ENCODE results near the gene JMJD6.

GRCh38 chr17:76715496-76715830 is 10.9 kb downstream of the JMJD6 start:
- TF ChIP-seq, protein P1, sequence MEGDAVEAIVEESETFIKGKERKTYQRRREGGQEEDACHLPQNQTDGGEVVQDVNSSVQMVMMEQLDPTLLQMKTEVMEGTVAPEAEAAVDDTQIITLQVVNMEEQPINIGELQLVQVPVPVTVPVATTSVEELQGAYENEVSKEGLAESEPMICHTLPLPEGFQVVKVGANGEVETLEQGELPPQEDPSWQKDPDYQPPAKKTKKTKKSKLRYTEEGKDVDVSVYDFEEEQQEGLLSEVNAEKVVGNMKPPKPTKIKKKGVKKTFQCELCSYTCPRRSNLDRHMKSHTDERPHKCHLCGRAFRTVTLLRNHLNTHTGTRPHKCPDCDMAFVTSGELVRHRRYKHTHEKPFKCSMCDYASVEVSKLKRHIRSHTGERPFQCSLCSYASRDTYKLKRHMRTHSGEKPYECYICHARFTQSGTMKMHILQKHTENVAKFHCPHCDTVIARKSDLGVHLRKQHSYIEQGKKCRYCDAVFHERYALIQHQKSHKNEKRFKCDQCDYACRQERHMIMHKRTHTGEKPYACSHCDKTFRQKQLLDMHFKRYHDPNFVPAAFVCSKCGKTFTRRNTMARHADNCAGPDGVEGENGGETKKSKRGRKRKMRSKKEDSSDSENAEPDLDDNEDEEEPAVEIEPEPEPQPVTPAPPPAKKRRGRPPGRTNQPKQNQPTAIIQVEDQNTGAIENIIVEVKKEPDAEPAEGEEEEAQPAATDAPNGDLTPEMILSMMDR (conservative IDR thresholded peaks at IDR 0.05; ENCODE audit: low read length), result no peak
- no peak for TF ChIP-seq EZH2phosphoT487 (IDR thresholded peaks at IDR 0.05; ENCODE audit: borderline replicate concordance, low read depth, low read length)
